ENCODE data around the gene ENAH.

Gene ENAH

GRCh38 chr1:225449261-225449660 is 203.7 kb downstream of the ENAH start:
- no peak for DNase-seq

- DNase-seq, result no peak
Observed at GRCh38 chr1:225448146-225448805, 204.6 kb downstream of the ENAH start.

GRCh38 chr1:225447650-225448089 is 205.3 kb downstream of the ENAH start:
- no peak for DNase-seq

- DNase-seq, result no peak
Observed at GRCh38 chr1:225446981-225447615, 205.8 kb downstream of the ENAH start.

- no peak for DNase-seq
Observed at GRCh38 chr1:225446595-225446960, 206.3 kb downstream of the ENAH start.

- DNase-seq, result no peak
Observed at GRCh38 chr1:225445639-225446594, 207.0 kb downstream of the ENAH start.

- no peak for DNase-seq
Observed at GRCh38 chr1:225442123-225442505, 210.8 kb downstream of the ENAH start.

GRCh38 chr1:225441314-225442122 is 211.4 kb downstream of the ENAH start:
- no peak for DNase-seq

- no peak for DNase-seq
Observed at GRCh38 chr1:225440380-225441221, 212.3 kb downstream of the ENAH start.

GRCh38 chr1:225437710-225438437 is 215.0 kb downstream of the ENAH start:
- no peak for DNase-seq

All from GOT3 (cell line).